CD4-positive, CD25-positive, alpha-beta regulatory T cell (primary cell): ENCODE results near the gene NCOA1. TPM values are rescaled to one million over a fixed set of nuclear protein-coding genes. Genes with fewer than 3 reads are reported as not detected.

Experiments
- ATAC-seq, 2 donors: fragments of 150-1000 bp; cut with Tn5 transposase; one replicate each; pipeline ENCODE4 v1.10.0; 2021; ENCODE audit warnings: low read depth in 2 of 2, moderate number of reproducible peaks in 2 of 2, moderate library complexity in 1 of 2
- DNase-seq, 3 donors: peaks; one replicate each; pipeline versions ENCODE4 v3.0.0 to v3.0.0-alpha.2; 2012 to 2022; ENCODE audit warnings: mixed read lengths in 1 of 3
- H3K27ac ChIP-seq: one replicate; pipeline ENCODE4 v1.7.0; 2013; ENCODE audit warnings: mild to moderate bottlenecking, low read length; ENCODE audit not compliant: insufficient read depth, poor library complexity, severe bottlenecking
- H3K27me3 ChIP-seq: one replicate; pipeline ENCODE4 v1.7.0; 2013; ENCODE audit warnings: low read length; ENCODE audit not compliant: control insufficient read depth, insufficient read depth
- H3K36me3 ChIP-seq: one replicate; pipeline ENCODE4 v1.7.0; 2013; ENCODE audit warnings: mild to moderate bottlenecking, low read length, moderate library complexity; ENCODE audit not compliant: control insufficient read depth, insufficient read depth
- H3K4me1 ChIP-seq: 2 replicates; pipeline ENCODE4 v1.7.0; 2013; ENCODE audit warnings: mild to moderate bottlenecking, low read length; ENCODE audit not compliant: insufficient read depth, control insufficient read depth, poor library complexity, severe bottlenecking
- H3K4me3 ChIP-seq: one replicate; pipeline ENCODE4 v1.7.0; 2013; ENCODE audit warnings: low read depth, mild to moderate bottlenecking, low read length, moderate library complexity
- H3K9me3 ChIP-seq, 2 experiments: 1 replicate in 1 of 2; 2 replicates in 1 of 2; pipeline ENCODE4 v1.7.0; 2013; ENCODE audit warnings: low read length in 2 of 2, mild to moderate bottlenecking in 1 of 2, moderate library complexity in 1 of 2; ENCODE audit not compliant: control insufficient read depth in 2 of 2
- H3K27ac Mint-ChIP-seq, 3 donors: one replicate each; pipeline ENCODE4 v1.8.0; 2020 to 2022; ENCODE audit warnings: mild to moderate bottlenecking in 3 of 3, mixed read lengths in 3 of 3, moderate library complexity in 2 of 3
- H3K27me3 Mint-ChIP-seq: one replicate; pipeline ENCODE4 v1.8.0; 2022; ENCODE audit warnings: mild to moderate bottlenecking, mixed read lengths
- H3K36me3 Mint-ChIP-seq: one replicate; pipeline ENCODE4 v1.8.0; 2020; ENCODE audit warnings: mixed read lengths
- H3K4me1 Mint-ChIP-seq, 4 donors: one replicate each; pipeline ENCODE4 v1.8.0; 2020 to 2022; ENCODE audit warnings: mixed read lengths in 4 of 4, mild to moderate bottlenecking in 1 of 4
- H3K4me3 Mint-ChIP-seq, 4 donors: one replicate each; pipeline ENCODE4 v1.8.0; 2020 to 2022; ENCODE audit warnings: mild to moderate bottlenecking in 4 of 4, mixed read lengths in 4 of 4, moderate library complexity in 3 of 4
- H3K9me3 Mint-ChIP-seq, 7 donors: one replicate each; pipeline ENCODE4 v1.8.0; 2020 to 2022; ENCODE audit warnings: mixed read lengths in 7 of 7, mild to moderate bottlenecking in 3 of 7, moderate library complexity in 2 of 7
- polyA plus RNA-seq, 4 donors: library from polyadenylated mRNA; unstranded; fragments of 300-500 nt; fragmentation: Illumina TruSeq; gene quantifications; one replicate each; pipeline ENCODE4 v1.2.3, GENCODE V29; 2021
- total RNA-seq: library from RNA; stranded (reverse); gene quantifications from one replicate; pipeline ENCODE4 v1.2.3, GENCODE V29; 2022

Gene NCOA1
- total and polyA plus RNA-seq, 5 donors from 2014 or later, result 9.0 to 53.6 (median 15.2) TPM

GRCh38 chr2:24707143-24707542 is 216.1 kb downstream of the NCOA1 start:
- Mint-ChIP-seq H3K9me3 (no peaks in the 10 kb centered on the region), H3K4me1 (peaks cover 0 to 5% (median 1%) of the 10 kb centered on the region in 4 donors), H3K4me3 (no peak overlapping the region), H3K36me3 (peaks cover 49% of the 10 kb centered on the region), H3K27ac (no peak overlapping the region), H3K27me3 (no peaks in the 10 kb centered on the region)
- no peaks in the 10 kb centered on the region for H3K27me3 ChIP-seq
- no peak for DNase-seq
- no peaks in the 10 kb centered on the region for H3K9me3 ChIP-seq
- no peak for ATAC-seq
- H3K4me3 ChIP-seq, result no peak overlapping the region
- H3K27ac ChIP-seq, result no peak overlapping the region
- H3K36me3 ChIP-seq, result peaks cover 39% of the 10 kb centered on the region
- H3K4me1 ChIP-seq, result no peaks in the 10 kb centered on the region

GRCh38 chr2:24708537-24709152 is 217.6 kb downstream of the NCOA1 start:
- peaks cover 0 to 4% (median 1%) of the 10 kb centered on the region in 4 donors for H3K4me1 Mint-ChIP-seq
- no peak overlapping the region for H3K4me3 ChIP-seq
- H3K27ac ChIP-seq, result no peak overlapping the region
- H3K27ac Mint-ChIP-seq, result peak overlapping the region in 1 of 3 donors; percentile 6
- DNase-seq (no peak), ATAC-seq (no peak)
- H3K9me3 ChIP-seq, result no peaks in the 10 kb centered on the region
- no peak overlapping the region for H3K4me3 Mint-ChIP-seq
- peaks cover 59% of the 10 kb centered on the region for H3K36me3 Mint-ChIP-seq
- peaks cover 47% of the 10 kb centered on the region for H3K36me3 ChIP-seq
- no peaks in the 10 kb centered on the region for H3K27me3 ChIP-seq
- no peaks in the 10 kb centered on the region for H3K4me1 ChIP-seq
- H3K9me3 Mint-ChIP-seq, result no peaks in the 10 kb centered on the region
- H3K27me3 Mint-ChIP-seq, result no peaks in the 10 kb centered on the region

- H3K4me3 ChIP-seq, result no peak overlapping the region
- ATAC-seq (no peak), DNase-seq (no peak)
- H3K27ac ChIP-seq, result no peak overlapping the region
- Mint-ChIP-seq H3K9me3 (no peaks in the 10 kb centered on the region), H3K27ac (no peak overlapping the region), H3K4me3 (no peak overlapping the region), H3K36me3 (peaks cover 67% of the 10 kb centered on the region), H3K27me3 (no peaks in the 10 kb centered on the region), H3K4me1 (peaks cover 0 to 5% (median 1%) of the 10 kb centered on the region in 4 donors)
- peaks cover 46% of the 10 kb centered on the region for H3K36me3 ChIP-seq
- no peaks in the 10 kb centered on the region for H3K9me3 ChIP-seq
- H3K4me1 ChIP-seq, result no peaks in the 10 kb centered on the region
- no peaks in the 10 kb centered on the region for H3K27me3 ChIP-seq
Observed at GRCh38 chr2:24710806-24711205, 219.8 kb downstream of the NCOA1 start.

GRCh38 chr2:24711865-24712264 is 220.8 kb downstream of the NCOA1 start:
- Mint-ChIP-seq H3K9me3 (no peaks in the 10 kb centered on the region), H3K27ac (no peak overlapping the region), H3K27me3 (no peaks in the 10 kb centered on the region), H3K4me3 (no peak overlapping the region), H3K36me3 (peaks cover 69% of the 10 kb centered on the region), H3K4me1 (peaks cover 0 to 9% (median 1%) of the 10 kb centered on the region in 4 donors)
- no peak overlapping the region for H3K27ac ChIP-seq
- no peak overlapping the region for H3K4me3 ChIP-seq
- DNase-seq, result no peak
- H3K27me3 ChIP-seq, result no peaks in the 10 kb centered on the region
- no peaks in the 10 kb centered on the region for H3K9me3 ChIP-seq
- no peak for ATAC-seq
- H3K36me3 ChIP-seq, result peaks cover 43% of the 10 kb centered on the region
- H3K4me1 ChIP-seq, result no peaks in the 10 kb centered on the region

GRCh38 chr2:24712296-24712695 is 221.2 kb downstream of the NCOA1 start:
- no peaks in the 10 kb centered on the region for H3K27me3 Mint-ChIP-seq
- H3K36me3 ChIP-seq, result peaks cover 42% of the 10 kb centered on the region
- H3K4me1 Mint-ChIP-seq, result peaks cover 0 to 9% (median 1%) of the 10 kb centered on the region in 4 donors
- no peaks in the 10 kb centered on the region for H3K4me1 ChIP-seq
- ATAC-seq, result no peak
- no peak for DNase-seq
- H3K27ac Mint-ChIP-seq, result no peak overlapping the region
- no peak overlapping the region for H3K4me3 Mint-ChIP-seq
- no peaks in the 10 kb centered on the region for H3K9me3 ChIP-seq
- H3K36me3 Mint-ChIP-seq, result peaks cover 69% of the 10 kb centered on the region
- no peak overlapping the region for H3K4me3 ChIP-seq
- H3K27me3 ChIP-seq, result no peaks in the 10 kb centered on the region
- H3K27ac ChIP-seq, result no peak overlapping the region
- no peaks in the 10 kb centered on the region for H3K9me3 Mint-ChIP-seq

- H3K27ac ChIP-seq, result no peak overlapping the region
- Mint-ChIP-seq H3K36me3 (peaks cover 60% of the 10 kb centered on the region), H3K9me3 (no peaks in the 10 kb centered on the region), H3K27ac (no peak overlapping the region), H3K4me1 (peaks cover 0 to 29% (median 7%) of the 10 kb centered on the region in 4 donors), H3K27me3 (no peaks in the 10 kb centered on the region), H3K4me3 (no peak overlapping the region)
- H3K36me3 ChIP-seq, result peaks cover 18% of the 10 kb centered on the region
- H3K27me3 ChIP-seq, result no peaks in the 10 kb centered on the region
- H3K9me3 ChIP-seq, result no peaks in the 10 kb centered on the region
- no peak for ATAC-seq
- no peak overlapping the region for H3K4me3 ChIP-seq
- no peak for DNase-seq
- H3K4me1 ChIP-seq, result no peaks in the 10 kb centered on the region
Observed at GRCh38 chr2:24717263-24717951, 226.4 kb downstream of the NCOA1 start.

- ATAC-seq, result no peak
- no peak overlapping the region for H3K4me3 ChIP-seq
Observed at GRCh38 chr2:24720310-24720709, 229.3 kb downstream of the NCOA1 start.

GRCh38 chr2:24721470-24721869 is 230.4 kb downstream of the NCOA1 start:
- H3K4me3 Mint-ChIP-seq, result no peak overlapping the region
- ATAC-seq (no peak), DNase-seq (no peak)
- Histone ChIP-seq H3K9me3 (no peaks in the 10 kb centered on the region), H3K27me3 (no peaks in the 10 kb centered on the region), H3K36me3 (peaks cover 9% of the 10 kb centered on the region), H3K27ac (no peak overlapping the region), H3K4me1 (no peaks in the 10 kb centered on the region), H3K4me3 (no peak overlapping the region)
- H3K36me3 Mint-ChIP-seq, result peaks cover 39% of the 10 kb centered on the region
- H3K27me3 Mint-ChIP-seq, result no peaks in the 10 kb centered on the region
- H3K27ac Mint-ChIP-seq, result no peak overlapping the region
- H3K4me1 Mint-ChIP-seq, result peaks cover 0 to 28% (median 8%) of the 10 kb centered on the region in 4 donors
- no peaks in the 10 kb centered on the region for H3K9me3 Mint-ChIP-seq

More at GRCh38 chr2:24720310-24720709, 229.3 kb downstream of the NCOA1 start:
- H3K4me1 Mint-ChIP-seq, result peaks cover 0 to 28% (median 8%) of the 10 kb centered on the region in 4 donors
- peaks cover 39% of the 10 kb centered on the region for H3K36me3 Mint-ChIP-seq
- Histone ChIP-seq H3K27me3 (no peaks in the 10 kb centered on the region), H3K9me3 (no peaks in the 10 kb centered on the region), H3K27ac (no peak overlapping the region), H3K36me3 (peaks cover 9% of the 10 kb centered on the region), H3K4me1 (no peaks in the 10 kb centered on the region)
- no peak overlapping the region for H3K4me3 Mint-ChIP-seq
- H3K9me3 Mint-ChIP-seq, result no peaks in the 10 kb centered on the region
- DNase-seq, result no peak
- no peak overlapping the region for H3K27ac Mint-ChIP-seq
- no peaks in the 10 kb centered on the region for H3K27me3 Mint-ChIP-seq
